Epithelial cell of proximal tubule (primary cell): ENCODE measurements around the gene VN1R2. TPM values are rescaled to one million over a fixed set of nuclear protein-coding genes. Genes with fewer than 3 reads are reported as not detected.
"Not testable (repeated sequence)": the region's sequence is repeated elsewhere in the genome, so short reads cannot be mapped to it uniquely, and the experiment has no call there.

Experiments used
- DNase-seq: peaks from one replicate; pipeline ENCODE4 v3.0.0-alpha.2; 2011; ENCODE audit warnings: low read depth
- H3K4me3 ChIP-seq: 2 replicates; pipeline ENCODE4 v1.5.1; 2011; ENCODE audit warnings: low read depth, mild to moderate bottlenecking, low read length
- CTCF ChIP-seq: conservative IDR thresholded peaks from 2 replicates; pipeline ENCODE4 v1.5.1; 2012; ENCODE audit warnings: low read depth, mild to moderate bottlenecking, low read length
- total RNA-seq: library from RNA; depleted of rRNA; stranded (reverse); fragments of >200 nt; gene quantifications from 2 replicates; pipeline ENCODE4 v1.2.3, GENCODE V29; 2015

Gene VN1R2
- total RNA-seq, 1 donor from 2014 or later, result not detected

- TF ChIP-seq CTCF, result no peak
- H3K4me3 ChIP-seq, result no peak overlapping the region
- DNase-seq, result no peak
Measured at GRCh38 chr19:53294786-53295441, 36.8 kb downstream of the VN1R2 start.

GRCh38 chr19:53301341-53301740 lies 43.2 kb downstream of the VN1R2 start:
- not testable (repeated sequence) for DNase-seq, H3K4me3 ChIP-seq

DNA sequence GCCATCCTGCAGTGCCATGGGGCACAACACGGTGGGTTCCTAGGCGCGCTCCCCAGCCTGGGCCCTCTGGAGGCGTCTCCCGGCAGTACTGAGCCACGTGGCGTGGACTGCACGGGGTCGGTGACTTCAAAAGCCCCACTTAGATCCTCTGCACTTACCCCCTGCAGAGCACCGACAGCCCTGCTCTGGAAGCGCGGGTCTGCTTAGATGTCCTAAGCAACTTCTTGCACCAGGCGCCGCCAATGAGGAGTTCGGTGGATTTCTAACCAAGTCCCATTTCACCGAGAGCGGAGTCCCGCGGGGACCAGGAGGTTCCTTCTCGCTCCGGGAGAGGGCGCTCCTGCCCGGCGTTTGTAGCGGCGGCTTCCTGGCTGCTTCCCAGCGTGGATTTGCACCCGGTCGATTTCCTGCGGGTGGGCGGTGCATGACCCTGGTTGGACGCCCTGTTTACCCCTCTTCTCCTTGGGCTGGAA lies 50.3 kb downstream of the VN1R2 start:
- peak; percentile 23 for TF ChIP-seq CTCF
- DNase-seq, result no peak

More for the DNA sequence above, 50.3 kb downstream of the VN1R2 start:
- no peak overlapping the region for H3K4me3 ChIP-seq

Other genes starting within 250 kb of the VN1R2 start
- gene ERVV-1, start 244.4 kb upstream of the VN1R2 start, total RNA-seq, result not detected in 2 replicates
- gene ERVV-2, start 213.6 kb upstream of the VN1R2 start, total RNA-seq, result not detected in 2 replicates
- gene ZNF160, start 154.9 kb upstream of the VN1R2 start, total RNA-seq, result 5.5 and 9.6 TPM in 2 replicates
- gene ZNF415, start 125.4 kb upstream of the VN1R2 start, total RNA-seq, result 2.2 and 3.1 TPM in 2 replicates
- 4.3 and 8.8 TPM in 2 replicates for gene ZNF347, start 99.2 kb upstream of the VN1R2 start, total RNA-seq
- 2.2 and 10.8 TPM in 2 replicates for gene ZNF665, start 64.9 kb upstream of the VN1R2 start, total RNA-seq
- 8.5 and 25.3 TPM in 2 replicates for gene ZNF677, start 3.4 kb upstream of the VN1R2 start, total RNA-seq
- gene VN1R4, start 9.4 kb downstream of the VN1R2 start, total RNA-seq, result not detected in 2 replicates
- 4.5 and 4.6 TPM in 2 replicates for gene ZNF845, start 75.5 kb downstream of the VN1R2 start, total RNA-seq
- 5.6 and 16.3 TPM in 2 replicates for gene ZNF525, start 107.4 kb downstream of the VN1R2 start, total RNA-seq
- gene ZNF765, start 136.9 kb downstream of the VN1R2 start, total RNA-seq, result 5.1 and 5.5 TPM in 2 replicates
- 4.4 and 6.1 TPM in 2 replicates for gene ZNF761, start 173.7 kb downstream of the VN1R2 start, total RNA-seq
- gene ZNF813, start 209.4 kb downstream of the VN1R2 start, total RNA-seq, result 2.6 and 4.6 TPM in 2 replicates